NCI-H82 (cell line): Measurements from ENCODE around the gene HAND1.
"Not testable (repeated sequence)": the region's sequence is repeated elsewhere in the genome, so short reads cannot be mapped to it uniquely, and the experiment has no call there.

Experiments
- DNase-seq: peaks from one replicate; lab custom pipeline; 2025; lab: John Stamatoyannopoulos, UW

HAND1 gene

DNA sequence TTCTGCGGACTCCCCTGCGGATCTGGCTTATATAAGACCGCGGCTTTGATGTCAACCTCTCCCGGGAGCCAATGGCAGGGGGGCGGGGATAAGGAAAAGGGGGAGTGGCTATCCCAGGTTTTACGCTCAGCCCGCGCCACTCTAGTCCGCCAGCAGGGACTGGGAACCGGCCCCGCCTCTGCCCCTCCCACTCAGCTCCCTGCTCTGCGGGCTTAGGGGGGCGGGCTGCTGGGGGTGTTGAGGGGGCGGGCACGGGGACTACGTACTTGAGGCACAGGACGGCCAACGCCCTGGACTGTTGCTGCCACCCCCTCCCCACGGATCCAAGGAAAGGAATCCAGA is at the start of gene HAND1:
Gene HAND1, minus strand, starts transcription at position 4 of the 342 bp plus-strand sequence. CDS start 219 bp downstream, outside the sequence.
- DNase-seq: peak; percentile 91

DNA sequence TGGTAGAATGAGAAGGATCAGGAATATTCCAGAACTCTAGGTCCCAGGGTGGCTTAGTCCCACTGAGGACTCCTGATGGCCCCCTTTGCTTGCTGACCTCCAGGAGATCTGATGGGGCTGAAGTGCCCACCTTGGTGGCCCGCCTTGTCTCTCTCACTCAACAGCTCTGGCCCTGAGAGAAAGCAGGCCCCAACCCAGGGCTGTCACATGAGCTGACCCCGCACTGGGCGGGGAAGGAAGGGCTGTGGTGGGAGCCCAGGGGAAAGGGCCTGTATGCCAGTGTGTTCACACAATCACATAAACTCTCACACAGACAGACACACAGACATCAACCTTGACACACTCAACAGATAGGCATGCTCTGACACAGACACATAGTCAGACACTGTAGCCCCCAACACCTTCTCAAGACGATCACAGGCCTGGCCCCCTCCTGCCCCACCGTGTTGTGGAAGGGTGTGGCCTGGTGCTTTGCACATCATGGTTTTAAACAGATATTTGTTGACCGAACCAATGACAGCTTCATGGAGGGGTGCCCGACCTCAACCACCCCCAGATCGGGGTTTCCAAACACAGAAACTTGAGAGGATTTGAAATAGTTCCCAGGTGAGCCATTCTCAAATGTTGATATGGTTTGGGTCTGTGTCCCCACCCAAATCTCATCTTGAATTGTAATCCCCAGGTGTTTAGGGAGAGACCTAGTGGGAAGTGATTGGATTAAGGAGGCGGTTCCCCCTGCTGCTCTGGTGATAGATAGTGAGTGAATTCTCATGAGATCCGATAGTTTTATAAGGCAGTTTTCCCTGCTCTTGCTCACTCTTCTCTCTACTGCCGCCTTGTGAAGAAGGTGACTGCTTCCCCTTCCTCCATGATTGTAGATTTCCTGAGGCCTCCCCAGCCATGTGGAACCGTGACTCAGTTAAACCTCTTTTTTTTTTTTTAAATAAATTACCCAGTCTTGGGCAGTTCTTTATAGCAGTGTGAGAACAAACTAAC is 48.5 kb upstream of the HAND1 start:
- DNase-seq: peak; percentile 70

DNA sequence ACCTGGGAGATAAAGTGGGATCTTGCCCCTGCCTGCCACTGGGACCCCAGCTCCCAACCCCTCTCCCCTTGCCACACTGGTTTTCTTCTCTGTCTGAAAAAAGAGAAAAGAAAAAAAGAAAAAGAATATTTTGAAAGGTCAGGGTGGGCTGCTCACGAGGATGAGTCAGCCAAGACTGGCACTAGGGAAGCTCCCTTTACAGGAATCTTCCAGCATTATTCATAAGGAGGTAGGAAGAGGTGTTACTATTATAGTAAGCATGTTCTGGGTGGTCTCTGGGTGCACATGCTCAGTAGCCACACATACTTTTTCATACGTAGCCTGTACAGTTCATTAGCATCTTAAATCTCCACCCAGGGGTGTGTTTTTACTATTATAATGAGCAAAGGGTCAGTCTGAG is 46.8 kb upstream of the HAND1 start:
- DNase-seq: no peak

DNA sequence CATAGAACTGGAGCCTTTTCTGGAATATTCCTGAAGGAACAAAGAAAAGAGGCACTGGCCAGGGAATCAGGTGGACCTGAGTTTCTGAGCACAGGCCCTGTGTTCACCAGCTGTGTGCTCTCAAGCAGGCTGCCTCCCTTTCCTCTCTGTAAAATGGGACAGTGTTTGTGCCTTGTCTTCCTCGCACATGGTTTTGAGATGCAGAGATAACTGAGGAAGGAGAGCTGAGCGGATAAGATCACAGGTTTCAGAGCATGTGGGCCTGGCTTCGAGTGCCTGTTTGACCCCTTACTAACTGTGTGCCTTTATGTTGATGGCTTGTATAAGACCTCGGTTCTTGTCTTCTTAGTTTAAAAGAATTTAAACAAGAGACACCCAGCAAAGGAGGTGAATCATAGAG is 46.2 kb upstream of the HAND1 start:
- DNase-seq: no peak

DNA sequence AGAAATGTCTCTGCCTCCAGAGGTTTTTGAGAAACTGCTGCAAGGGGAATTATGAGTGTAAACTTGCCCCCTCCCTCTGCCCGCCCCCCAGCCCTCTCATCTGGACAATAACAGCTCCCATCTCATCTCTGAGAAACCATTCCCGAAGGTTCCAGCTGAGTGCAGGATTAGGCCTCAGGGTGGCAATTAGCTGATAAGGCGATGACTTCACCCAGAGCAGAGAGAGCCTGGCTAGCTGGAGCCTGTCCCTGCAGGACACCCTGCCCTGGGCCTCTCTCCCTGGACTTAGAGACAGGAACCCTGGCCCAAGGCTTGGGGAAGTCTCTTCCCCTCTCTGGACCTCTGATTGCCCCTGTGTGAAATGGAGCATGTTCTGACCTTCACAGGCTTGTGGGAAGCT is 45.7 kb upstream of the HAND1 start:
- DNase-seq: peak; percentile 56

DNA sequence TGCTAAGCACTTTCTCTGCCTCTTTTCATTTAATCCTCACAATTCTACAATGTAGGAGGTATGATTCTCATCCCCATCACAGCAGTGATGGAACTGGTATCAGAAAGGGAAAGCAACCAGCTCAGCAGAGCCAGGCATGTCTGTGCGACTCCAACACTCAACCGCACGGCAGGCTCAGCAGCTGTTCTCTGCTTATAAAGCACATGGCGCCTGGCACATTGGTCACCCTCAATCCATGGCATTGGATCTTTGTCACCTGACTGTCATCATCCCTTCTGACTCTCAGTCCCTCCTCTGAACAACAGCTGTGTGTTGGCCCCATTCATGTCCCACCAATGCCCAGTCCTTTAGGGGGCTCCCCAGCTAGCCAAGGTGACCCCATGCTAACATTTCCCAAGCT is 45.1 kb upstream of the HAND1 start:
- DNase-seq: peak; percentile 10

DNA sequence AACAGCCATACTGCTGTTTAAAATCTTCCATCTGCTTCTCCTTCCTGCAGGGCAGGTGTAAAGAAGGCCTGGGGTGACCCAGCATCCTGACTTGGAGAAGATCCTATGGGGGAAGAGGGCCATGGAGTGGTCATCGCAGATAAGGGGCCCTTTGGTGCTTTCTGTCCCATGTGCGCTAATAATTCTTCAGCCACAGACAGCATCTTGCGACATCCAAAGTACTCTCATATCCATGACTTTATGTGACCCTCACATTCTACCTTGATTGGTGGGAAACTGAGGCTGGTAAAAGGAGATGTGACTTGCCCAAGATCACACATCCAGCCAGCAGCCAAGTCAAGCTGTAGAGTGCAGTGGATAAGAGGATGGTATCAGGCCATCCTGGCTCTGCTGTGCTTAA is 44.3 kb upstream of the HAND1 start:
- no peak for DNase-seq

DNA sequence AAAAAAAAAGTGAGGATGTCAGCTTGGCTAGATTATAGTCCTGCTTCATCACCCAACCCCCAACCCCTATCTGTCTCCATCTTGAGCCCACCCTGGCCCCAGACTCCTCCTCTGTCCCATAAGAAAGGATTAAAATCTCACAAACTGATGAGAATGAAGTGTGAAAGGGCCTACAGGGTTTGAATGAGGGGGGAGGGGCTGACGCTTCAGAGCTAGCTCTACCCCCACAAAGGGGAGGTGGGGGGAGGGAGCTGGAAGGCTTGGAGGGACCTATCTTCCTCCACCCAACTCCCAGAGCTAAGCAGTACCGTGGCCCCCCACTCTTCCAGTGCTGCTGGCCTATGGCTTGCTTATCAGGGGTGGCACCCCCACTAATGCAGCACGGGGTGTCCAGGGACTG is 43.7 kb upstream of the HAND1 start:
- peak; percentile 7 for DNase-seq

DNA sequence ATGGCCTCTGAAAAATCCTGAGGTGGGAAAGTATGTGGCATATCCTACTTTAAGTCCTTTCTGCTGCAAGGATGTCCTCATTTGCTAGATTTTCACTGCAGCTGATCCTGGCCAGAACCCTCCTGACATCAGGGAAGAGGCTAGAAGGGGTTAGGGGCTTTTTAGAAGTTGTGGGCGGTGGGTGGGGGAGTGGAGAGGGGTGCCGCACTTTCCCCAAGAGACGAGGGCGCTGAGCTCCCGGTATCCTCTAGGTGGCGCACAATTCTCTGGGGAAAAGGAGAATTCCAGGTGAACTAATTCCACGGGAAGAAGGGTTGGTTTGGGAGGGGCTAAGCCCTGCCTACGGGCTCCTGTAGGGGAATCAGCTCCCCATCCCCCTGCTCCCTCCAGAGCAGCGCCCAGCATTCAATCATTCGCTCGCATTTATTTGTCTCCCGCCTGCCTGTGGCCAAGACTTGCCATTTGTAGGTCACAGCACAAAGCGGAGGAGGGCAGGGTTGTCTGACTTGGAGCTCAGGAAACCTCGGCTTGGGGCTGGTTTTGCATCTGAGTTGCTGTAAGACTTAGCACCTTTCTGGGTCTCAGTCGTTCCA is 42.9 kb upstream of the HAND1 start:
- peak; percentile 72 for DNase-seq

DNA sequence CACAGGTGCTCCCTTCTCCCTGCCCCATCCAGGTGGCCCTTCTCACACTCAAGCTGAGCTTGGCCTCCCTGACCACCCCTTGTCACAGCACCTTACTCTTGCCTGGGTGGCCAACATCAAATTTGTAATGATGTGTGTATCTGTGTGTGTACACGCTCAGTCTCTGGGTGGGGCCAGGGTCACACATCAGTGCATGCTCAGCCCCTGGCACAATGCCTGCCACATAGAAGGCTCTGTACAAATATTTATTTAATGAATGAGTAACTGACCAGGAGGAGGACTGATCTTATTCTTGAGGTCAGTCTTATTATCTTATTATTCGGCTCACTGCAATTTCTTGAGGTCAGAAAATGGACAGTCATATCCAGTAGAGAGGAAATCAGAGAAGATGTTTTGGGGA is 41.3 kb upstream of the HAND1 start:
- DNase-seq: no peak

DNA sequence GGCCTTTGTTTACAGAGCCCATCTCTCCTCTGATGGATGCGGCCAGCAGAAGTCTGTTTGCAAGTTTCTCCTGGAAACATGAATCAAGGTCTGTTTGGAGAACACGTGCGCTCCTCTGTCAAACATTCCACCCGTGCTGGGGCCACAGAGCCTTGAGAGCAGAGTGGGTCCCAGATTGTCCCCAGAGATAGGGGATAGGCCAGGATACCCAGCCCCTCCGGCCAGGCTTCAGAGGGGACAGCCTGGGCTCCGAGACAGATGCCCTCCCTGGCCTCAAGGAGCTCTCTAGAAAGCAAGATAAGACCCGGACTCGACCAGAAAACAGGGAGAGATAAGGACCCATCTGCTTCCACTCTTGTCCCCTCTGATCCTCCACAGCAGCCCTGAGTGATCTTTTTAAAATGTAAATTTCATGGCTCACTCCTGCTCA is 40.4 kb upstream of the HAND1 start:
- no peak for DNase-seq

DNA sequence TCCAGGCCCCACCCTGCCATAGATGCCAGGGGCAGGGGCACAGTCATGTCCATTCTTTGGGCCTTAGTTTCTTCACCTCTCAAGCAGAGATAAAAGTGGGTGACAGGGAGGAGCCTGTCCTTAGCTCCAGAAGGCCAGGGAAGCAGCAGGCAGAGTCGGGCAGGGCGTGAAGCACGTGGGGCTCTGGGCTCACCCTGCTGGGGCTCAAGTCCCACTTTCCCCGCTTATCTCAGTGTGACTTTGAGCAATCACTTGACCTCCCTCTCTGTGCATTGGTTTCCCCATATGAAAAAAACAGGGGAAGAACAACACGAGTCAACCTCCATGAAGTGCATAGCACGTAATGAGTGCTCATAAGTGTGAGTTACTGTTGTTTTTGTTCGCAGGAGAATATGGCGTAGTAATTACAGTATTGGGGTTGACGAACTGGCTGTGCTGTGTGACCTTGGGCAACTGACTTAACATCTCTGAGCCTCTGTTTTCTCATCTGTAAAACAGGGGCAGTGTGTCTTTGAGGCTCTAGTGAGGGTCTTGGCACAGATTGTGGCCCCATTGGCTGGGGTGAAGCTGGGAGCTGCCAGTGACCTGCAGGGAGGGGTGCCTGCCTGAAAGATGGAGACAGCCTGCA is 39.9 kb upstream of the HAND1 start:
- no peak for DNase-seq

DNA sequence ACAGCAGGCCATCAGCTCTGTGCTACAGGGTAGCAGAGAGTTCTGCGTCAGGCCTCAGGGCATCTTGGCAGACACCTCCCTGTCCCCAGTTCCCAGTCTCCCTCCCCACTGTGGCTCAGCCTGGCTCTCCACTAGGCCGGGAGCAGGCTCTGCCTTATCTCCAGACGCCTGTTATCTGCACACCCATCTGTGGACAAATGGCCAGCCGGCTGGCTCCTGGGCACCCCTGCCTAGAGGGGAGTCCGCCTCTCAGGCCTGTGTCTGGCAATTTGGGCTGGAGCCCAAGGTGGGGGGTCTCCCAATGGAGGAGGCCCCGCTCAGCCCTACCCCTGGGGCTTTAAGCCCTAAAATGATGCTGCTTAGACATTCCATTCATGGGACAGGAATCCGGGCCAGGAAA is 39.2 kb upstream of the HAND1 start:
- DNase-seq: no peak

DNA sequence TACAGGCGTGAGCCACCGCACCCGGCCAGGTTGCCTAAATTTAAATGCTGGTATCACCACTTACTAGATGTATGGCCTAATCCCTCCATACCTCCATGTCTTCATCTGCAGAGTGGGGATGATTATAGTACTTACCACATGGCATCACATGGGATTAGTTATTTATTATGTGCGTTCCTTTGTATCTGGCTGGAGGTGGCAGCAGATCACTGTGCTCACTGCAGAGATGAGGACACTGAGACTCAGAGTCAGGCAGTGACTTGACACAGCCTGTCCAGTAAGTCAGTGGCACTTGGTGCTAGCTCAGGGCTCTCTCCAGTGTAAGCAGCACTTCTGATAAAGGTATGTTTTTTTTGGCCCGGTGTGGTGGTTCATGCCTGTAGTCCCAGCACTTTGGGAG is 38.4 kb upstream of the HAND1 start:
- peak; percentile 24 for DNase-seq

DNA sequence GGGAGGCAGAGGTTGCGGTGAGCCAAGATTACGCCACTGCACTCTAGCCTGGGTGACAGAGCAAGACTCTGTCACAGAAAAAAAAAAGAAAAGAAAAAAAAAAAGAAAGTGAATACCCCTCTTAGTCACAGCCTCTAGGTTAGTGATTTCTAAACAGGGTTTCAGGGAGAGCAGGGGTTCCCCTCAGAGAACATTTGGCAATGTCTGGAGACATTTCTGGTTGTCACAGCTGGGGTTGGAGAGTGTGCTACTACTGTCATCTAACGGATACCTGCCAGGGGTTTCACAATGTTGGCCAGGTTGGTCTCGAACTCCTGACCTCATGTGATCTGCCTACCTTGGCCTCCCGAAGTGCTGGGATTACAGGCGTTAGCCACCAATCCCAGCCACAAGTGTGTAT is 37.5 kb upstream of the HAND1 start:
- DNase-seq: not testable (repeated sequence)

DNA sequence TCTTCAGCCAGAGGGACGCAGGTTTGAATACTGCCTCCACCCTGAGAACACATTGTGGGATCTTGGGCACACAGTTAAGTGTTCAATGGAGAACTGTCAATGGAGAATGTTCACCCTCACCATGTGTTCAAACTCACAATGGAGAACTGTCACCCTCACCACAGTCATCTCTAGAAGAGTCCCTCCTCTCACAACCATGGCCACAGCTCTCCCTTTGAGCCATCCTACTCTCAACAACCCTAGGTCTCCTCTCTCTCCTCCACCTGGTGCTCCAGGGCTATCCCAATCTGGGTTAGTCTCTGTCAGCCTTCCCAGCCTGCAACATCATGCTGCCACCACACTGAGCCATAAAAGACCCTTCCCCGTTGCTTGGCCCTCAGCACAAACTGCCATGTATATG is 36.3 kb upstream of the HAND1 start:
- DNase-seq: no peak

DNA sequence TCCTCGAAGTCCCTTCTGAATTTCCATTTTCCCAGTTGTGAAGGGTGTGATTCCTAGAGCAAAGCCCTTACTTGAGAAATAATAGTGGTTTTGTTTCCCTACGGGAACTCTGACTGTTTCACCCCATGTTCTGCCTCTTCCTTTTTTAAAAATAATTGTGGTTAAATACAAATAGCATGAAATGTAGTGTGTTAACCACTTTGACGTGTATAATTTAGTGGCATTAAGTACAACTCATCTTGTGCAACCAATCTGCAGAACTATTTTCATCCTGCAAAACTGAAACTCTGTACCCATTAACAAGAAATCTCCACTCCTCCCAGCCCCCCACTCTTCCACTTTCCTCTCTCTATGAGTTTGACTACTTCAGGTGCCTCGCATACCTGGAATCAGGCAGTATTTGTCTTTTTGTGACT is 35.6 kb upstream of the HAND1 start:
- no peak for DNase-seq

DNA sequence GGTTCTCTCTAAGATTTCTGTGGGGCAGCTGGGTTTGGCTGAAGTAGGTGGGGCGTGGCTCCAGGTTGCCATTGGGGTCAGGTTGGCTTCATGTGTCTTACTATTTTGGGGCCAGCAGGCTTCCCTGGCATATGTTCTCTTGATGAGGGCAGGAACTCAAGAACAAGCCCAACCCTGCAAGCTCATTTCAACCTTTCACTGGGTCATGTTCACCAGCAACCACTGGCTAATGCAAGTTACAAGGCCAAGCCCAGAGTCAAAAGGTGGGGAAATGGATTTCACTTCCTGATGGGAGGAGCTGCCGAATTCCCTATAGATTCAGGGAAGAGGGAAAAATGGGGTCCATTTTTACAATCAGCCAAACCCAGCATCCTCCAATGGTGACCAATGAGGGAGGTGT is 34.0 kb upstream of the HAND1 start:
- no peak for DNase-seq

DNA sequence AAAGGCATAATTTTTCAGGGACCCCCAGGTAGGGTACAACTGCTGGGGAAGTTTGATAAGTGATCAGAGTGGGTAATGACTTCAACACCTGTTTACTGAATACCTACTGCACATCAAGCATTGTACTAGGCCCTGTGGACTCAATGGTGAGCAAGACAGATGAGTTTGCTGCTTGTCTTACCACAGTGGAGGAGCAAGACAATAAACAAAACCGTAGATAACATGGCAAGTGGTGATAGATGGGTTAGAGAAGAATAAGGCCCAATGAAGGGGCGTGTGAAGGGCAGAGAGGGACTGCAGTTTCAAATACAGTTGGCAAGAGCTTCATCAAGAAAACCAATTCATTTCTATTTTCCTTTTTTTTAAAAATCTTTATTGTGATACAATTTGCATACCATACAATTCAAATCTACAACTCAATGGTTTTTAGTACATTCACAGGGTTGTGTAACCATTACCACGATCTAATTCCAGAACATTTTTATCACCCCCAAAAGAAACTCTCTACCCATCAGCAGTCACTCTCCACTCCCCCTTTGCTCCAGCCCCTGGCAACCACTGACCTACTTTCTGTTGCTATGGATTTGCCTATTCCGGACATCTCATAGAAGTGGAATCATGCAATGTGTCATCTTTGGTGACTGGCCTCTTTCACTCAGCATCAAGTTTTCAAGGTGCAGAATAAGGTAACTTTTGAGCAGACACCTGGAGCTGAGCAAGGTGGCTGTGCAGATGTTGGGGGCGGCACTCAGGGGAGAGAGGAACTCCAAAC is 31.9 kb upstream of the HAND1 start:
- no peak for DNase-seq

DNA sequence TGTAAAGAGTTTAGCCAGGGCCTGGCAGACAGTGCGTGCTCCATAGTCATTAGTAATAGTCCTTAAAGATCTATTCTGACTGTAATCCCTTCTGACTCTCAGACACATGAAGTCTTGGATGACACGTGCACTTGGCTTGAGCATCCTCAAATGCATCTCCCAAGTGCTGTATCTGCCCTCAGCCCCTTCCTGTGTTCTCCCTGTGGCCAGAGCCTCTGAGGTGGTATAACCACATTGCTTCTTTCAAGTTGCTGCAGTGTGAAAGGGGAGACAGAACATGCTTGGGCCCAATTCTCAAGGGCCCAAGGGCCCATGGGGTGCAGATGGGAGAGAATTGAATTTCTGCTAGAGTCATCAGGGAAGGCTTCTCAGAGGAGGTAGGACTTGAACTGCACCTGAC is 30.1 kb upstream of the HAND1 start:
- peak; percentile 1 for DNase-seq

DNA sequence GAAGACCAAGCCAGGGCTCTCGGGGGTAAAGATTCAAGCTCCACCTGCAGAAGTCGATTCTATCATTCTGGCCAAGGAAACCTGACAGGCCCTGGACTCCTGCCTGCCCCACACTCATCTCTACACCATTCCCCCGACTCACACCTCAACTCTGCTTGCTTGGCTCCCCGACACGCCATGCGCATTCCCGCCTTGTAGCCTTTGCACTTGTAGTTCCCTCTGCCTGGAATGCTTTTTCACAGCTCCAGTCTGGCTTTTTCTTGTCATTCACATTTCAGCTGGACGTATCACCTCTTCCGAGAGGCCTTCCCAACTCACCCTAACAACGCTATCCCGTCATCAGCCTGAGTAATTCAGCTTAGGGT is 28.7 kb upstream of the HAND1 start:
- DNase-seq: no peak

DNA sequence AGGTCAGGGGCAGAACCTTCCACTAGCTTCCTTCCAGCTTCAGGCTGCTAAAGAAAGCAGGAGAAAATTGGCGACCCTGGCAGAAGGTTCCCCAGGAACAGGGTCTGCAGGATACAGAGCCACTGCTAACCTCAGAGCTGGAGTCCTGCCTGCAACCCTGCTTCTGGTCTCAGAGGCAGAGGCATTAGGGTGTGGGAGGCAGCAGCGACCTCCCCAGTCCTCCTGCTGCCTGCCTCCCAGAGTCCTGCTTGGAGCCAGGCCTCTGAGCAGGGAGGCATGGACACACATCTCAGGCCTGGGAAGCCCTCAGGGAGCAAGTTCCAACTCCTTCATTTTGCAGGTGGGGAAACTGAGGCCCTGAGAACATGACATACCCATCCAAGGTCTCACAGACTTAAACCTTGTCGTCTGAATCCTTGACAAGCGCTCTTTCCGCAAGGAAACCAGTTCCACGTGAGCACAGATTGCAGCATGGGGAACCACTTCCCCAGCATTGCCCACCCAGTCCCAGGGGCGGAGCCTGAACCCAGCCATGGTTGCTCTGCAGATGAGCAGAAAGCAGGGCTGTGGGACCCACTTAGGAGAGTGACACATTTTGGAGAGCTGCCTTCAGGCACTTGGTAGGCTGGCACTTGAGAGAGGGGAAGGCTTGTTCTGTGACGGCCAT is 28.2 kb upstream of the HAND1 start:
- peak; percentile 3 for DNase-seq
